Ovary (tissue), 9 donors: ENCODE results near the gene XYLT1. TPM values are rescaled to one million over a fixed set of nuclear protein-coding genes. Genes with fewer than 3 reads are reported as not detected.

Experiments
- DNase-seq, 5 donors: peaks; one replicate each; pipeline ENCODE4 v3.0.0-alpha.2; 2019 to 2020
- H3K27ac ChIP-seq, 2 donors: fragments of 200-600 bp; one replicate each; pipeline versions ENCODE4 v1.5.1 to v1.8.0; 2019 to 2022
- H3K27me3 ChIP-seq: fragments of 200-600 bp; one replicate; pipeline ENCODE4 v1.8.0; 2022
- H3K36me3 ChIP-seq: fragments of 200-600 bp; sonication (generic); one replicate; pipeline ENCODE4 v1.5.1; 2019
- H3K4me1 ChIP-seq: one replicate; pipeline ENCODE4 v1.8.1; 2013; ENCODE audit warnings: mild to moderate bottlenecking, moderate library complexity; ENCODE audit not compliant: insufficient read depth
- H3K4me3 ChIP-seq: fragments of 200-600 bp; sonication (generic); one replicate; pipeline ENCODE4 v1.5.1; 2017
- H3K9me3 ChIP-seq, 2 donors: fragments of 200-600 bp in 1 of 2; sonication (generic) in 1 of 2; one replicate each; pipeline versions ENCODE4 v1.5.1 to v1.8.1; 2013 to 2019; ENCODE audit warnings: mild to moderate bottlenecking in 1 of 2, moderate library complexity in 1 of 2
- EP300 ChIP-seq: sonication (generic); formaldehyde crosslinking; IDR thresholded peaks from one replicate; pipeline ENCODE4 v1.6.1; 2017; ENCODE audit warnings: antibody characterized with exemption
- POLR2A ChIP-seq: fragments of 450-650 bp; IDR thresholded peaks from one replicate; pipeline ENCODE4 v1.6.1; 2017; ENCODE audit warnings: antibody characterized with exemption, mild to moderate bottlenecking, moderate library complexity
- WGBS, 3 donors: extraction: QIAGEN DNeasy Blood & Tissue Kit in 1 of 3; methylation state at CpG; one replicate each; pipeline versions ENCODE4 v1.1.5 to v1.1.7; 2013 to 2017; 5-methylcytosine and 5-hydroxymethylcytosine counted together
- intact Hi-C, 4 donors: fragments of 100-400 bp; cut with DNase I; formaldehyde crosslinking; loops; one replicate each; pipeline versions ENCODE4 v1.11.0 to v1.15.1; 2022 to 2023
- polyA plus RNA-seq, 2 donors: library from polyadenylated mRNA; stranded (reverse); fragments of 200-250 nt in 1 of 2; fragments of 350-450 nt in 1 of 2; fragmentation: Illumina TruSeq in 1 of 2; extraction: RNeasy Lipid Tissue Mini Kit (QIAGEN cat#74804) in 1 of 2; gene quantifications; one replicate each; pipeline ENCODE4 v1.2.3, GENCODE V29; 2013 to 2014
- total RNA-seq, 7 donors: library from RNA; depleted of rRNA in 2 of 7; stranded (reverse); fragments of >200 nt in 2 of 7; fragmentation: NEBNext Ultra II Directional in 3 of 7; extraction: Animal tissue kit (Norgen Biotek cat#: 25700) in 3 of 7; gene quantifications; one replicate each; pipeline versions ENCODE4 v1.1.0 to v1.2.4, GENCODE V29; 2016 to 2023
- TF ChIP-seq, protein P1 (sequence below), 3 donors: fragments of 450-650 bp in 2 of 3; fragments of 200-600 bp in 1 of 3; IDR thresholded peaks; one replicate each; pipeline versions ENCODE4 v1.5.1 to v1.8.0; 2016 to 2022; ENCODE audit warnings: antibody characterized with exemption in 3 of 3, mild to moderate bottlenecking in 1 of 3
- donor health status: DM: no; HTN: no; CAD: no; lungs with moderate emphysema.
- donor health status: DM: no; HTN: no; CAD: no.
- donor health status: Bipolar disorder and iron deficiency.
- donor health status: DM: yes; HTN: yes; CAD: no.
- donor health status: DM: no; HTN: no; CAD: no.
- donor health status: DM: yes; HTN: yes; CAD: no.

The XYLT1 gene
- total and polyA plus RNA-seq, 9 donors: 3.2 to 38.0 (median 17.3) TPM

GRCh38 chr16:17345043-17345442, 125.7 kb downstream of the XYLT1 start:
- DNase-seq: peak in 2 of 5 donors; percentile 34 to 41
- Histone ChIP-seq H3K4me3 (no peak overlapping the region), H3K4me1 (peaks cover 4% of the 10 kb centered on the region), H3K9me3 (no peaks in the 10 kb centered on the region), H3K36me3 (no peaks in the 10 kb centered on the region), H3K27ac (no peak overlapping the region), H3K27me3 (no peaks in the 10 kb centered on the region)
- intact Hi-C loops: loop anchor here in 1 of 4 donors (10.0 kb wide), 1 partner anchor 120 kb away; no protein-coding TSS in a partner anchor
- 42 to 53% (median 51%) methylated on average over 5 of the region's 5 CpGs for WGBS, 3 donors
- TF ChIP-seq, protein P1, sequence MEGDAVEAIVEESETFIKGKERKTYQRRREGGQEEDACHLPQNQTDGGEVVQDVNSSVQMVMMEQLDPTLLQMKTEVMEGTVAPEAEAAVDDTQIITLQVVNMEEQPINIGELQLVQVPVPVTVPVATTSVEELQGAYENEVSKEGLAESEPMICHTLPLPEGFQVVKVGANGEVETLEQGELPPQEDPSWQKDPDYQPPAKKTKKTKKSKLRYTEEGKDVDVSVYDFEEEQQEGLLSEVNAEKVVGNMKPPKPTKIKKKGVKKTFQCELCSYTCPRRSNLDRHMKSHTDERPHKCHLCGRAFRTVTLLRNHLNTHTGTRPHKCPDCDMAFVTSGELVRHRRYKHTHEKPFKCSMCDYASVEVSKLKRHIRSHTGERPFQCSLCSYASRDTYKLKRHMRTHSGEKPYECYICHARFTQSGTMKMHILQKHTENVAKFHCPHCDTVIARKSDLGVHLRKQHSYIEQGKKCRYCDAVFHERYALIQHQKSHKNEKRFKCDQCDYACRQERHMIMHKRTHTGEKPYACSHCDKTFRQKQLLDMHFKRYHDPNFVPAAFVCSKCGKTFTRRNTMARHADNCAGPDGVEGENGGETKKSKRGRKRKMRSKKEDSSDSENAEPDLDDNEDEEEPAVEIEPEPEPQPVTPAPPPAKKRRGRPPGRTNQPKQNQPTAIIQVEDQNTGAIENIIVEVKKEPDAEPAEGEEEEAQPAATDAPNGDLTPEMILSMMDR (IDR thresholded peaks at IDR 0.05): no peak
- TF ChIP-seq POLR2A (no peak), EP300 (no peak)

DNA sequence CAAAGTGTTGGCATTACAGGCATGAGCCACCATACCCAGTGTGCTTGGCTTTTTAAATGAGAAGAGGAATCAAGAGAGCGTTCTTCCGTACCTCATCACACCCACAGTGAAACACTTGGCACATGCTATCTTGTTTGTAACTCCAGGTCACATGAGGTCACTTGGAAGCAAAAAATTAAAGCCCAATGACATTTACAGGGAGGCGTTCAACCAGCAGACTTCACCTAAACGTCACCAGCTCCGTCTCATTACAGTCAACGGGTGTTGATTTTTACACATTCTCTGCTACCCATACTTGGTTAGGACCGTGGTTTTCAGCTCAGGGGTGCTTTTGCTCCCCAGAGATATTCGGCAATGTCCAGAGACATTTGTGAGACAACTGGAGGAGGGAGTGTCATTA, 127.0 kb downstream of the XYLT1 start:
- DNase-seq: no peak
- H3K27ac ChIP-seq: no peak overlapping the region
- no peaks in the 10 kb centered on the region for H3K9me3 ChIP-seq
- H3K36me3 ChIP-seq: no peaks in the 10 kb centered on the region
- no peak overlapping the region for H3K4me3 ChIP-seq
- H3K4me1 ChIP-seq: peaks cover 4% of the 10 kb centered on the region
- TF ChIP-seq EP300 (no peak), POLR2A (no peak)
- TF ChIP-seq, protein P1 (IDR thresholded peaks at IDR 0.05): no peak
- intact Hi-C loops: loop anchor here in 1 of 4 donors (10.0 kb wide), 1 partner anchor 121 kb away; no protein-coding TSS in a partner anchor
- H3K27me3 ChIP-seq: no peaks in the 10 kb centered on the region
- WGBS, 3 donors: 76 to 81% (median 79%) methylated on average over 8 of the region's 8 CpGs

DNA sequence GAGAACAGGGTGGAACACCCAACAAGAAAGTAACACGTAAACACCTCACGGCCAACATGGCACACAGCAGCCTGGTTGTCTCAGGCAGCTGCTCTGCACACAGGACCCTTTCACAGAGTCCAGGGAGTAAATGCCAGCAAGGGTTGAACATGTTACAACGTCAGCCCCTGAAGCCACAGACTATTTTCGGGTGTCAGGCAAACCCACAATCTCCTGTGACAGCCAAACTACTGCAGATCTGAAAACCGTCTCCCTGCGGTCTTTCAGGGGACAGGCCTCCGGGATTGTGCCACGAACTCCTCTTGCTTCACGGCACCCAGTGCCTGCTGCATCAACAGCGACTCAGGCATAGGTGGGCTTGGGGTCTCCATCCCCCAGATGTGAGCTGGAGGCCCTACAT, 127.7 kb downstream of the XYLT1 start:
- peaks cover 4% of the 10 kb centered on the region for H3K4me1 ChIP-seq
- H3K27ac ChIP-seq: no peak overlapping the region

GRCh38 chr16:17342031-17342430, 128.7 kb downstream of the XYLT1 start:
- WGBS, 3 donors: 92 to 98% (median 95%) methylated on average over 2 of the region's 2 CpGs
- intact Hi-C loops: loop anchor here in 1 of 4 donors (10.0 kb wide), 1 partner anchor 123 kb away; no protein-coding TSS in a partner anchor
- Histone ChIP-seq H3K36me3 (no peaks in the 10 kb centered on the region), H3K9me3 (no peaks in the 10 kb centered on the region), H3K27me3 (no peaks in the 10 kb centered on the region), H3K4me3 (no peak overlapping the region), H3K4me1 (peaks cover 4% of the 10 kb centered on the region), H3K27ac (no peak overlapping the region)
- no peak for DNase-seq
- TF ChIP-seq, protein P1 (IDR thresholded peaks at IDR 0.05): no peak
- no peak for TF ChIP-seq POLR2A
- TF ChIP-seq EP300: no peak

More for the DNA sequence above, 127.7 kb downstream of the XYLT1 start:
- intact Hi-C loops: loop anchor here in 1 of 4 donors (10.0 kb wide), 1 partner anchor 122 kb away; no protein-coding TSS in a partner anchor
- WGBS, 3 donors: 71 to 83% (median 79%) methylated on average over 10 of the region's 10 CpGs
- no peak for DNase-seq
- no peak for TF ChIP-seq POLR2A
- TF ChIP-seq, protein P1 (IDR thresholded peaks at IDR 0.05): no peak
- no peak for TF ChIP-seq EP300
- H3K36me3 ChIP-seq: no peaks in the 10 kb centered on the region
- H3K4me3 ChIP-seq: no peak overlapping the region
- no peaks in the 10 kb centered on the region for H3K27me3 ChIP-seq
- no peaks in the 10 kb centered on the region for H3K9me3 ChIP-seq
